DMS153 (cell line): ENCODE data around the gene IL1RAPL1.

Experiments
- DNase-seq: peaks from one replicate; lab custom pipeline; 2025; lab: John Stamatoyannopoulos, UW

The IL1RAPL1 gene

GRCh38 chrX:28979877-28980276 is 392.6 kb downstream of the IL1RAPL1 start:
- no peak for DNase-seq

GRCh38 chrX:28981952-28982351 is 394.7 kb downstream of the IL1RAPL1 start:
- DNase-seq, result no peak

- no peak for DNase-seq
Observed at GRCh38 chrX:28988246-28988645, 401.0 kb downstream of the IL1RAPL1 start.

GRCh38 chrX:28997706-28998463 is 410.6 kb downstream of the IL1RAPL1 start:
- DNase-seq, result no peak

- DNase-seq, result no peak
Observed at GRCh38 chrX:28998609-28999135, 411.4 kb downstream of the IL1RAPL1 start.

- DNase-seq, result no peak
Observed at GRCh38 chrX:29012867-29013266, 425.6 kb downstream of the IL1RAPL1 start.

GRCh38 chrX:29023207-29023606 is 436.0 kb downstream of the IL1RAPL1 start:
- DNase-seq, result no peak

- no peak for DNase-seq
Observed at GRCh38 chrX:29024871-29025270, 437.6 kb downstream of the IL1RAPL1 start.

- no peak for DNase-seq
Observed at GRCh38 chrX:29039501-29039900, 452.3 kb downstream of the IL1RAPL1 start.

- DNase-seq, result no peak
Observed at GRCh38 chrX:29040160-29040559, 452.9 kb downstream of the IL1RAPL1 start.

- no peak for DNase-seq
Observed at GRCh38 chrX:29042341-29042740, 455.1 kb downstream of the IL1RAPL1 start.

GRCh38 chrX:29043746-29044145 is 456.5 kb downstream of the IL1RAPL1 start:
- no peak for DNase-seq

GRCh38 chrX:29044423-29045184 is 457.4 kb downstream of the IL1RAPL1 start:
- DNase-seq, result no peak

- no peak for DNase-seq
Observed at GRCh38 chrX:29065477-29065876, 478.2 kb downstream of the IL1RAPL1 start.

GRCh38 chrX:29066516-29066915 is 479.3 kb downstream of the IL1RAPL1 start:
- DNase-seq, result no peak

- DNase-seq, result no peak
Observed at GRCh38 chrX:29067351-29067750, 480.1 kb downstream of the IL1RAPL1 start.

- DNase-seq, result no peak
Observed at GRCh38 chrX:29071525-29072320, 484.5 kb downstream of the IL1RAPL1 start.

GRCh38 chrX:29082558-29082957 is 495.3 kb downstream of the IL1RAPL1 start:
- no peak for DNase-seq

GRCh38 chrX:29083823-29084222 is 496.6 kb downstream of the IL1RAPL1 start:
- no peak for DNase-seq

GRCh38 chrX:29090811-29091210 is 503.6 kb downstream of the IL1RAPL1 start:
- no peak for DNase-seq

- DNase-seq, result no peak
Observed at GRCh38 chrX:29107231-29107630, 520.0 kb downstream of the IL1RAPL1 start.

- no peak for DNase-seq
Observed at GRCh38 chrX:29110041-29110440, 522.8 kb downstream of the IL1RAPL1 start.
